SK-N-SH treated with all-trans-retinoic acid at 6 μM for 48 hours (cell line): ENCODE results near the gene CDH4.

Experiments
- ATAC-seq: fragments of 200-7000 bp; cut with Tn5 transposase; 3 replicates; pipeline ENCODE4 v1.9.1; 2020; ENCODE audit warnings: mild to moderate bottlenecking, moderate library complexity
- ARNTL ChIP-seq: fragments of 450-650 bp; formaldehyde crosslinking; IDR thresholded peaks from 2 replicates; pipeline ENCODE4 v1.5.0; 2020; ENCODE audit warnings: low read depth, mild to moderate bottlenecking, moderate library complexity, borderline replicate concordance
- BACH2 ChIP-seq: fragments of 250-450 bp; sonication (Bioruptor Pico); IDR thresholded peaks from 2 replicates; pipeline ENCODE4 v1.9.0; 2021; ENCODE audit warnings: mild to moderate bottlenecking, borderline replicate concordance
- CSDC2 ChIP-seq: fragments of 250-450 bp; sonication (Bioruptor Pico); IDR thresholded peaks from 2 replicates; pipeline ENCODE4 v1.5.0; 2020; ENCODE audit warnings: mild to moderate bottlenecking, moderate library complexity
- CSRNP3 ChIP-seq: fragments of 250-450 bp; sonication (Bioruptor Pico); IDR thresholded peaks from 2 replicates; pipeline ENCODE4 v1.5.1; 2021; ENCODE audit warnings: mild to moderate bottlenecking, moderate library complexity
- ESRRG ChIP-seq: fragments of 250-450 bp; sonication (Bioruptor Pico); IDR thresholded peaks from 2 replicates; pipeline ENCODE4 v1.6.1; 2021; ENCODE audit warnings: mild to moderate bottlenecking
- GLIS3 ChIP-seq: fragments of 250-450 bp; sonication (Bioruptor Pico); IDR thresholded peaks from 2 replicates; pipeline ENCODE4 v1.5.0; 2020; ENCODE audit warnings: mild to moderate bottlenecking, moderate library complexity
- OSR1 ChIP-seq: fragments of 250-450 bp; sonication (Bioruptor Pico); IDR thresholded peaks from 2 replicates; pipeline ENCODE4 v1.8.0; 2022; ENCODE audit warnings: moderate library complexity, mild to moderate bottlenecking, inconsistent platforms
- POU6F1 ChIP-seq: fragments of 250-450 bp; sonication (Bioruptor Pico); IDR thresholded peaks from 2 replicates; pipeline ENCODE4 v1.8.0; 2021; ENCODE audit warnings: low read depth, mild to moderate bottlenecking, moderate library complexity, borderline replicate concordance
- PPARA ChIP-seq: fragments of 250-450 bp; sonication (Bioruptor Pico); IDR thresholded peaks from 2 replicates; pipeline ENCODE4 v1.5.0; 2020; ENCODE audit warnings: mild to moderate bottlenecking, borderline replicate concordance
- RARB ChIP-seq: fragments of 250-450 bp; sonication (Bioruptor Pico); IDR thresholded peaks from 2 replicates; pipeline ENCODE4 v1.8.0; 2021; ENCODE audit warnings: mild to moderate bottlenecking, moderate library complexity
- SNAI2 ChIP-seq: fragments of 250-450 bp; sonication (Bioruptor Pico); IDR thresholded peaks from 2 replicates; pipeline ENCODE4 v1.5.0; 2020; ENCODE audit warnings: mild to moderate bottlenecking, moderate library complexity
- TCF4 ChIP-seq: fragments of 250-450 bp; sonication (Bioruptor Pico); IDR thresholded peaks from 2 replicates; pipeline ENCODE4 v1.8.0; 2021; ENCODE audit warnings: mild to moderate bottlenecking, moderate library complexity, borderline replicate concordance
- TOX ChIP-seq: fragments of 250-450 bp; sonication (Bioruptor Pico); IDR thresholded peaks from 2 replicates; pipeline ENCODE4 v1.8.0; 2021; ENCODE audit warnings: mild to moderate bottlenecking, moderate library complexity, borderline replicate concordance
- TSHZ2 ChIP-seq: fragments of 250-450 bp; sonication (Bioruptor Pico); IDR thresholded peaks from 2 replicates; pipeline ENCODE4 v1.5.0; 2020; ENCODE audit warnings: mild to moderate bottlenecking, moderate library complexity
- ZC3H10 ChIP-seq: fragments of 250-450 bp; sonication (Bioruptor Pico); IDR thresholded peaks from 2 replicates; pipeline ENCODE4 v1.5.1; 2021; ENCODE audit warnings: mild to moderate bottlenecking, moderate library complexity
- ZFP30 ChIP-seq: fragments of 450-650 bp; formaldehyde crosslinking; IDR thresholded peaks from 2 replicates; pipeline ENCODE4 v1.5.0; 2022; ENCODE audit warnings: mild to moderate bottlenecking, moderate library complexity
- ZNF70 ChIP-seq: fragments of 450-650 bp; formaldehyde crosslinking; IDR thresholded peaks from 2 replicates; pipeline ENCODE4 v1.5.0; 2020; ENCODE audit warnings: mild to moderate bottlenecking, moderate library complexity
- ZNF8 ChIP-seq: fragments of 450-650 bp; formaldehyde crosslinking; IDR thresholded peaks from 2 replicates; pipeline ENCODE4 v1.5.0; 2020; ENCODE audit warnings: mild to moderate bottlenecking, moderate library complexity
- TF ChIP-seq, protein P1 (sequence below): fragments of 250-450 bp; sonication (Bioruptor Pico); IDR thresholded peaks from 2 replicates; pipeline ENCODE4 v1.5.1; 2020; ENCODE audit warnings: low read depth, mild to moderate bottlenecking, moderate library complexity

Gene CDH4

GRCh38 chr20:61953037-61954021, 701.3 kb downstream of the CDH4 start:
- TF ChIP-seq ZNF70 (no peak), BACH2 (no peak), CSDC2 (CRISPR knock-in tag) (no peak), TOX (no peak), POU6F1 (CRISPR knock-in tag) (no peak), GLIS3 (CRISPR knock-in tag) (no peak), PPARA (no peak), ZNF8 (CRISPR knock-in tag) (no peak), ZC3H10 (CRISPR knock-in tag) (no peak), ESRRG (CRISPR knock-in tag) (no peak), ZFP30 (CRISPR knock-in tag) (no peak), TCF4 (CRISPR knock-in tag) (no peak), TSHZ2 (no peak), CSRNP3 (CRISPR knock-in tag) (no peak)
- TF ChIP-seq, protein P1, sequence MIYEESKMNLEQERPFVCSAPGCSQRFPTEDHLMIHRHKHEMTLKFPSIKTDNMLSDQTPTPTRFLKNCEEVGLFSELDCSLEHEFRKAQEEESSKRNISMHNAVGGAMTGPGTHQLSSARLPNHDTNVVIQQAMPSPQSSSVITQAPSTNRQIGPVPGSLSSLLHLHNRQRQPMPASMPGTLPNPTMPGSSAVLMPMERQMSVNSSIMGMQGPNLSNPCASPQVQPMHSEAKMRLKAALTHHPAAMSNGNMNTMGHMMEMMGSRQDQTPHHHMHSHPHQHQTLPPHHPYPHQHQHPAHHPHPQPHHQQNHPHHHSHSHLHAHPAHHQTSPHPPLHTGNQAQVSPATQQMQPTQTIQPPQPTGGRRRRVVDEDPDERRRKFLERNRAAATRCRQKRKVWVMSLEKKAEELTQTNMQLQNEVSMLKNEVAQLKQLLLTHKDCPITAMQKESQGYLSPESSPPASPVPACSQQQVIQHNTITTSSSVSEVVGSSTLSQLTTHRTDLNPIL (CRISPR knock-in tag), result no peak

GRCh38 chr20:61954276-61955021, 702.4 kb downstream of the CDH4 start:
- no peak for ATAC-seq

More at GRCh38 chr20:61953037-61954021, 701.3 kb downstream of the CDH4 start:
- ATAC-seq, result no peak

DNA sequence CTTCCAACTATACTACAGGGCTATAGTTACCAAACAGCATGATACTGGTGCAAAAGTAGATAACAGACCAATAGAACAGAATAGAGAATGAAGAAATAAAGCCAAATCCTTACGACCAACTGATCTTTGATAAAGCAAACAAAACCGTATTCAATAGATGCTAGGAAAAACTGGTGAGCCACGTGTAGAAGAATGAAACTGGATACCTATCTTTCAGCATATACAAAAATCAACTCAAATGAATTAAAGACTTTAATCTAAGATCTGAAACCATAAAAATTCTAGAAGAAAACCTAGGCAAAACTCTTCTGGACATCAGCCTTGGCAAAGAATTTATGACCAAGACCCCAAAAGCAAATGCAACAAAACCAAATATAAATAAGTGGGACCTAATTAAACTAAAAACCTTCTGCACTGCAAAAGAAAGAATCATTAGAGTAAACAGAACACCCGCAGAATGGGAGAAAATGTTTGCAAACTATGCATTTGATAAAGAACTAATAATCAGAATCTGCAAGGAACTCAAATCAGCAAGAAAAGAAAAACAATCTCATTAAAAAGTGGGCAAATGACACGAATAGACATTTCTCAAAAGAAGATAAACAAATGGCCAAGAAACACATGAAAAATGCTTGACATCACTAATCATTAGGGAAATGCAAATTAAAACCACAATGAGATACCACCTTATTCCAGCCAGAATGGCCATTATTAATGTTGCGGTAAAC, 703.8 kb downstream of the CDH4 start:
- TF ChIP-seq PPARA (no peak), ARNTL (no peak), ZC3H10 (CRISPR knock-in tag) (no peak), ESRRG (CRISPR knock-in tag) (no peak), ZNF8 (CRISPR knock-in tag) (no peak), RARB (CRISPR knock-in tag) (no peak), BACH2 (no peak), SNAI2 (CRISPR knock-in tag) (no peak), TSHZ2 (no peak), OSR1 (CRISPR knock-in tag) (no peak)
- no peak for ATAC-seq

More at GRCh38 chr20:61954276-61955021, 702.4 kb downstream of the CDH4 start:
- TF ChIP-seq ZNF70, result no peak
- TF ChIP-seq OSR1 (CRISPR knock-in tag), result no peak
- TF ChIP-seq TOX, result no peak
- no peak for TF ChIP-seq TCF4 (CRISPR knock-in tag)
